SW480 (cell line): Measurements from ENCODE around the gene GRIN3A.
"Not testable (repeated sequence)": the region's sequence is repeated elsewhere in the genome, so short reads cannot be mapped to it uniquely, and the experiment has no call there.

Experiments used
- DNase-seq: peaks from one replicate; pipeline ENCODE4 v3.0.0-alpha.2; 2016; ENCODE audit warnings: low spot score

The GRIN3A gene

GRCh38 chr9:101632611-101633010 lies 105.8 kb downstream of the GRIN3A start:
- no peak for DNase-seq

GRCh38 chr9:101631892-101632291 lies 106.6 kb downstream of the GRIN3A start:
- no peak for DNase-seq

GRCh38 chr9:101629636-101630035 lies 108.8 kb downstream of the GRIN3A start:
- no peak for DNase-seq

- DNase-seq = no peak
These were observed 110.3 kb downstream of the GRIN3A start for GRCh38 chr9:101628173-101628572.

- no peak for DNase-seq
These were observed 112.2 kb downstream of the GRIN3A start for GRCh38 chr9:101626295-101626694.

- no peak for DNase-seq
These were observed 112.6 kb downstream of the GRIN3A start for GRCh38 chr9:101625876-101626275.

- DNase-seq = no peak
These were observed 118.0 kb downstream of the GRIN3A start for GRCh38 chr9:101620452-101620851.

- no peak for DNase-seq
These were observed 119.7 kb downstream of the GRIN3A start for GRCh38 chr9:101618698-101619097.

GRCh38 chr9:101605547-101605946 lies 132.9 kb downstream of the GRIN3A start:
- no peak for DNase-seq

- DNase-seq = no peak
These were observed 134.2 kb downstream of the GRIN3A start for GRCh38 chr9:101604296-101604695.

GRCh38 chr9:101601904-101602765 lies 136.3 kb downstream of the GRIN3A start:
- DNase-seq = peak; percentile 65

GRCh38 chr9:101594796-101595195 lies 143.7 kb downstream of the GRIN3A start, which contains the start of gene PPP3R2:
Gene PPP3R2 (minus strand): TSS chr9:101594969. CDS start chr9:101594921, 48 bp downstream.
- no peak for DNase-seq

- no peak for DNase-seq
These were observed 145.1 kb downstream of the GRIN3A start for GRCh38 chr9:101593345-101593744.

GRCh38 chr9:101592788-101593187 lies 145.7 kb downstream of the GRIN3A start:
- DNase-seq = no peak

- DNase-seq = no peak
These were observed 146.5 kb downstream of the GRIN3A start for GRCh38 chr9:101591787-101592446.

GRCh38 chr9:101590901-101591300 lies 147.5 kb downstream of the GRIN3A start:
- no peak for DNase-seq

GRCh38 chr9:101590074-101590473 lies 148.4 kb downstream of the GRIN3A start:
- DNase-seq = not testable (repeated sequence)

GRCh38 chr9:101587332-101588043 lies 151.0 kb downstream of the GRIN3A start:
- no peak for DNase-seq

- DNase-seq = peak; percentile 2
These were observed 151.8 kb downstream of the GRIN3A start for GRCh38 chr9:101586651-101587050.

- DNase-seq = no peak
These were observed 152.7 kb downstream of the GRIN3A start for GRCh38 chr9:101585740-101586139.

- DNase-seq = no peak
These were observed 155.9 kb downstream of the GRIN3A start for GRCh38 chr9:101582553-101582952.

GRCh38 chr9:101579711-101580545 lies 158.5 kb downstream of the GRIN3A start:
- no peak for DNase-seq
